BLaER1 (cell line): ENCODE data around the gene UBA52.
"Not testable (repeated sequence)": the region's sequence is repeated elsewhere in the genome, so short reads cannot be mapped to it uniquely, and the experiment has no call there.

ENCODE experiments used
- H3K27ac ChIP-seq: shearing (Covaris generic); formaldehyde crosslinking; 2 replicates; pipeline ENCODE4 v1.8.1; 2022
- H3K27me3 ChIP-seq: shearing (Covaris generic); formaldehyde crosslinking; 2 replicates; pipeline ENCODE4 v1.8.1; 2022
- H3K36me3 ChIP-seq: shearing (Covaris generic); formaldehyde crosslinking; 2 replicates; pipeline ENCODE4 v1.8.1; 2022
- H3K4me1 ChIP-seq: shearing (Covaris generic); formaldehyde crosslinking; 2 replicates; pipeline ENCODE4 v1.8.1; 2022
- H3K4me2 ChIP-seq: shearing (Covaris generic); formaldehyde crosslinking; 2 replicates; pipeline ENCODE4 v1.8.1; 2022
- H3K4me3 ChIP-seq: shearing (Covaris generic); formaldehyde crosslinking; 2 replicates; pipeline ENCODE4 v1.8.1; 2022
- H3K9ac ChIP-seq: shearing (Covaris generic); formaldehyde crosslinking; 2 replicates; pipeline ENCODE4 v1.8.1; 2022
- H3K9me3 ChIP-seq: shearing (Covaris generic); formaldehyde crosslinking; 2 replicates; pipeline ENCODE4 v1.8.1; 2022
- H4K20me1 ChIP-seq: shearing (Covaris generic); formaldehyde crosslinking; 2 replicates; pipeline ENCODE4 v1.8.1; 2022
- Cebpa-rat ChIP-seq: shearing (Covaris generic); IDR thresholded peaks from 2 replicates; pipeline ENCODE4 v1.8.1; 2022

The UBA52 gene

DNA sequence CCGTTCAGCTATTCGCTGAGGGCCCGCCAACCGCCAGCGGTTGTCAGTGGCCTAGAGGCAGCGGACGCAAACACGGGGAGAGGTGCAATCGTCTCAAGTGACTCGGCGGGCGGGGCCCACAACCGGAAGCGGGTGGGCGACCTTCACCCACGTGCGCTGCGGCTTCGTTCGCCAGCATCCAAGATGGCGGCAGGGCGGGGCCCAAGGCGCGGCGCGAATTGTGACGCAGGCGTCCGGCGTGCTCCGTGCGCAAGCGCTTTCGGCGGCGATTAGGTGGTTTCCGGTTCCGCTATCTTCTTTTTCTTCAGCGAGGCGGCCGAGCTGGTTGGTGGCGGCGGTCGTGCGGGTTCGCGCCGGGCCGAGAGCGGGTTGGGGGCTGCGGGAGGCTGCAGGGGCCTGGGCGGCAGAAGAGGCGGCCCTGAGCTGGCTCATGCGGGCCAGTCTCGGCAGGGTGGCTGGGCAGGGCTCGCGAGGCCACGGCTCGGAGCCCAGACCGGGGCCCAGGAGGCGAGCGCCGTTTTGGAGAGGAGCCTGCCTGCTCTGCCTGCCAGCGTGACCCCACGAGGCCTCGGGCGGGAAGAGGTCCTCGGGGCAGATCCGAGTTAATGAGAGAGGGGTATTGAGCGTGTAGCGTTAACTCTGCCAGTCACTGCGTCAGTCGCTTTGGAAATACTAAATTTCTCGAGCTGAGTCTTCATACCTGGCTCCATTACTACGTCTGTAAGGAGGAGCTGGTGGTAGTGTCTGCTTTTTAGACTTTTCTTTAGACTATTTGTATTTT is at the start of gene UBA52:
Gene UBA52, plus strand, starts transcription at position 294 of the 781 bp plus-strand sequence. CDS start 1,444 bp downstream, outside the sequence.
- Histone ChIP-seq H3K4me1 (peaks cover 23% of the 10 kb centered on the region), H3K4me2 (peak within 1 kb of the TSS; percentile 93), H4K20me1 (peaks cover 49% of the 10 kb centered on the region), H3K27ac (peak within 1 kb of the TSS; percentile 98), H3K4me3 (peak within 1 kb of the TSS; percentile 94), H3K27me3 (no peaks in the 10 kb centered on the region), H3K36me3 (peaks cover 75% of the 10 kb centered on the region), H3K9me3 (no peaks in the 10 kb centered on the region), H3K9ac (peak within 1 kb of the TSS; percentile 98)
- no peak for TF ChIP-seq Cebpa-rat

DNA sequence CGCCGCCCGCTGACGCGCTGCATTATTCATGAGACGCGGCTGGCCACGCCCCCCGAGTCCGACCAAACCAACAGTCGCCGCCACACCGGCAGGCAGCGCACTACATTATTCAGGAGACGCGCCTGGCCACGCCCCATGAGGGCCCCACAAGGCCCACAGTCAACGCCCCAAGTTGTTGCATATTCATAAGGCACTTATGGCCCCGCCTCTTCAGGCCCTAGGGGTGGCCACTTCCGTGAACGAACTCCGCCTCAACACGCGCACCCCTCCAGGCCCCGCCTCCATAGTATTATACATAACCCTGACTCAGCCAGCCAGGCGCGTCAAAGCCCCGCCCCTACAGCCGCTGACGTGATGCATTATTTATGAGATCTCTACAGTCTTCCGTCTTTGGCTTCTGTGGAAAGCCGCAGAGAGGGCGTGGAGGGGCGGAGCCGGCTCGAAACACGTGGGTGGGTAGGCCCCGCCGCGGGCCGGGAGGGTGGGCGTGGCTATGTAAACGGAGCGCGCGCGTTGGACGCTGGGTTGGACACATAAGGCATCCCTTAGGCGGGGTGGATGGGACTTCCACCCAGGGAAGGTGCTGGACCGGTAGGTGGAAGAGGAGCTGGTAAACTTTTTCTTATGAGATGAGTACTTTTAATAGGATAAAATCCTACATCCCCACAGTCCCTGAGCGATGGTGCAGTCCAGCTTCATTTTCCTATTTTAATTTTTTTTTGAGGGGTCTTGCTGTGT is 49.4 kb upstream of the UBA52 start:
- no peak for TF ChIP-seq Cebpa-rat
- H3K4me1 ChIP-seq = peaks cover 25% of the 10 kb centered on the region
- H3K27ac ChIP-seq = peak overlapping the region; percentile 96
- no peaks in the 10 kb centered on the region for H3K27me3 ChIP-seq
- H3K36me3 ChIP-seq = no peaks in the 10 kb centered on the region
- H3K4me2 ChIP-seq = peak overlapping the region; percentile 46
- peak overlapping the region; percentile 100 for H3K4me3 ChIP-seq
- H3K9ac ChIP-seq = peak overlapping the region; percentile 98
- H3K9me3 ChIP-seq = no peaks in the 10 kb centered on the region
- H4K20me1 ChIP-seq = peaks cover 42% of the 10 kb centered on the region

GRCh38 chr19:18522862-18523440 is 48.7 kb upstream of the UBA52 start:
- peak overlapping the region; percentile 46 for H3K4me2 ChIP-seq
- H3K27me3 ChIP-seq, H3K9me3 ChIP-seq, H3K36me3 ChIP-seq: not testable (repeated sequence)
- H3K9ac ChIP-seq = peak overlapping the region; percentile 60; the same call in 1 of the 2 replicates
- H3K4me3 ChIP-seq = peak overlapping the region; percentile 26; the same call in 1 of the 2 replicates
- H3K27ac ChIP-seq = peak overlapping the region; percentile 80
- H4K20me1 ChIP-seq = peaks cover 36% of the 10 kb centered on the region
- H3K4me1 ChIP-seq = peaks cover 24% of the 10 kb centered on the region

DNA sequence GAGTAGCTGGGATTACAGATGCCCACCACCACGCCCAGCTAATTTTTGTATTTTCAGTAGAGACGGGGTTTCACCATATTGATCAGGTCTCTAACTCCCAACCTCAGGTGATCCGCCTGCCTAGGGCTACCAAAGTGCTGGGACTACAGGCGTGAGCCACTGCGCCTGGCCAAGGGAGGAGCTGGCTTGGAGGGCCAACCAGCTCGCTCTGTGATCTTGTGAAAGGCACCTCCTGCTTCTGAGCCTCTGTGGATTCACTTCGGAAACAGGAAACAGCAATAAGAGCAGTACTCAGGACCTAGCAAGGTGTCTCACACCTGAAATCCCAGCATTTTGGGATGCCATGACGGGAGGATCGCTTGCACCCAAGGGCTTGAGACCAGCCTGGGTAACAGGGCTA is 47.8 kb upstream of the UBA52 start:
- no peaks in the 10 kb centered on the region for H3K27me3 ChIP-seq
- no peaks in the 10 kb centered on the region; the same call in 1 of the 2 replicates for H3K36me3 ChIP-seq
- peaks cover 27% of the 10 kb centered on the region for H4K20me1 ChIP-seq
- H3K9me3 ChIP-seq = no peaks in the 10 kb centered on the region
- no peak for TF ChIP-seq Cebpa-rat
- no peak overlapping the region for H3K9ac ChIP-seq
- H3K27ac ChIP-seq = no peak overlapping the region
- H3K4me1 ChIP-seq = peaks cover 15% of the 10 kb centered on the region
- H3K4me2 ChIP-seq = no peak overlapping the region
- H3K4me3 ChIP-seq = no peak overlapping the region

DNA sequence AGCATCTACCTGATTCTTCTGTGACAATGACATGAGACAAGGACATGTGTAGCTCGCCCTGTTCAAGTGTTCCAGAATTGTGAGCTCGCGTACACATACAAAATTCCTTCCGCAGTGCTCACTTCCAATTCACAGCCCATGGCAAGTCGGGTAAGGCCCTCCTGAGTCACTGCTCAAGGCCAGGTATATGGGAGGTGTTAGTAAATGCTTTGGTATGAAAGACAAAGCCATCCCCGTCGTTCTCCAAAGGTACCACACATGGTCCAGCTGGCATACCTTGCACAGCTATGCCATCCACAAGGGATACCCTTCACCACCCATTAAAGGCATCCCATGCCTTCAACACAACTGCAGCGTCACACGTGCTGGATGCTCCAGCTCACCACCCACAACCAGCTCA is 45.3 kb upstream of the UBA52 start:
- H3K9me3 ChIP-seq = no peaks in the 10 kb centered on the region
- no peak overlapping the region for H3K4me2 ChIP-seq
- no peaks in the 10 kb centered on the region for H3K4me1 ChIP-seq
- peaks cover 15% of the 10 kb centered on the region for H3K36me3 ChIP-seq
- no peak overlapping the region for H3K9ac ChIP-seq
- no peaks in the 10 kb centered on the region for H3K27me3 ChIP-seq
- H4K20me1 ChIP-seq = peaks cover 5% of the 10 kb centered on the region
- no peak overlapping the region for H3K4me3 ChIP-seq
- H3K27ac ChIP-seq = no peak overlapping the region
- no peak for TF ChIP-seq Cebpa-rat

- Histone ChIP-seq H3K9me3 (no peaks in the 10 kb centered on the region), H4K20me1 (peaks cover 11% of the 10 kb centered on the region; the same call in 1 of the 2 replicates), H3K4me2 (no peak overlapping the region), H3K9ac (no peak overlapping the region; the same call in 1 of the 2 replicates), H3K36me3 (peaks cover 44% of the 10 kb centered on the region), H3K27ac (no peak overlapping the region), H3K27me3 (no peaks in the 10 kb centered on the region), H3K4me1 (no peaks in the 10 kb centered on the region), H3K4me3 (no peak overlapping the region)
- no peak for TF ChIP-seq Cebpa-rat
Observed at GRCh38 chr19:18529782-18530181, 41.9 kb upstream of the UBA52 start.

- Histone ChIP-seq H4K20me1 (peaks cover 16% of the 10 kb centered on the region; the same call in 1 of the 2 replicates), H3K27me3 (no peaks in the 10 kb centered on the region), H3K9me3 (no peaks in the 10 kb centered on the region), H3K4me1 (no peaks in the 10 kb centered on the region), H3K27ac (no peak overlapping the region), H3K36me3 (peaks cover 61% of the 10 kb centered on the region), H3K4me2 (no peak overlapping the region), H3K9ac (no peak overlapping the region), H3K4me3 (no peak overlapping the region)
- TF ChIP-seq Cebpa-rat = no peak
Observed at GRCh38 chr19:18531485-18531884, 40.2 kb upstream of the UBA52 start.

DNA sequence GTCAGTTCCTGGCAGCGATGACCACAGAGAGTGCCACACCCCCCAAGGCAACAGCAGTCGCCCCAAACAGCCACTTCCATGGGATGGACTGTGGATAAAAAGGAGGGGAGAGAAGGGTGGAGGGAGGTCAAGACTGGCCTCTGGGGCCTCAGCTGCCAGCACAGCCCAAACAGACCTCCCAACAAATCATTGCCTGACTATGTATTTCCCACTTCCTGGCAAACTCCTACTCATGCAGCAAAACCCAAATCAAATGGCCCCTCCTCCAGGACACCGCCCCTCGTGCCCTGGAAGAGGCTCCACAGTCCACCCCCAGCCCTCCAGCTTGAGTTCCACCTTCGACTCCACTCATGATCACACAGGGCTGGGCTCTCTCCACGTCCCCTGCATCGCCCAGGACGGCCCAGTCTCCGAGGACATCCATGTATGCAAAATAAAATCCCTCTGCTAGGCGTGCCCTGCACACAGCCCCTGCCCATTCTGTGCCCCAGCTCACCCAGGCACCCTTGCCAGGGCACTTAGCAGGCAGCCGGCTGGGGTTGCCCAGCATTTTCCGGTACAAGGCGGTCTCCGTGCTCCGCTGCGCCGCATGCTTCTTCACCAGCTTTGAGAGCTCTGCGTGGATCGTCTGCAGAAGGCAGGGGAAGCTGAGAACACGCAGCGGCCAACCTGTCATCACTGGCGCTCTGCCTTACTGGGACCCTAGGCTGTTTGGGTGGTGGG is 39.3 kb upstream of the UBA52 start:
- Histone ChIP-seq H3K9ac (no peak overlapping the region), H3K27ac (no peak overlapping the region), H3K4me1 (no peaks in the 10 kb centered on the region), H3K36me3 (peaks cover 69% of the 10 kb centered on the region), H4K20me1 (peaks cover 21% of the 10 kb centered on the region; the same call in 1 of the 2 replicates), H3K9me3 (no peaks in the 10 kb centered on the region), H3K4me3 (no peak overlapping the region), H3K27me3 (no peaks in the 10 kb centered on the region), H3K4me2 (no peak overlapping the region)
- TF ChIP-seq Cebpa-rat = no peak

GRCh38 chr19:18533058-18533457 is 38.6 kb upstream of the UBA52 start:
- H3K27ac ChIP-seq = no peak overlapping the region

More at GRCh38 chr19:18533058-18533457, 38.6 kb upstream of the UBA52 start:
- peaks cover 76% of the 10 kb centered on the region for H3K36me3 ChIP-seq
- no peaks in the 10 kb centered on the region for H3K4me1 ChIP-seq
- no peak for TF ChIP-seq Cebpa-rat
- H3K9ac ChIP-seq = no peak overlapping the region
- no peak overlapping the region for H3K4me2 ChIP-seq
- no peaks in the 10 kb centered on the region for H3K27me3 ChIP-seq
- no peaks in the 10 kb centered on the region for H3K9me3 ChIP-seq
- peaks cover 21% of the 10 kb centered on the region; the same call in 1 of the 2 replicates for H4K20me1 ChIP-seq
- H3K4me3 ChIP-seq = no peak overlapping the region
